ENCODE results near the gene KIF1C. TPM values are rescaled to one million over a fixed set of nuclear protein-coding genes. Genes with fewer than 3 reads are reported as not detected.

The KIF1C gene
- total RNA-seq, 1 experiment from 2014 or later, result 121 TPM

DNA sequence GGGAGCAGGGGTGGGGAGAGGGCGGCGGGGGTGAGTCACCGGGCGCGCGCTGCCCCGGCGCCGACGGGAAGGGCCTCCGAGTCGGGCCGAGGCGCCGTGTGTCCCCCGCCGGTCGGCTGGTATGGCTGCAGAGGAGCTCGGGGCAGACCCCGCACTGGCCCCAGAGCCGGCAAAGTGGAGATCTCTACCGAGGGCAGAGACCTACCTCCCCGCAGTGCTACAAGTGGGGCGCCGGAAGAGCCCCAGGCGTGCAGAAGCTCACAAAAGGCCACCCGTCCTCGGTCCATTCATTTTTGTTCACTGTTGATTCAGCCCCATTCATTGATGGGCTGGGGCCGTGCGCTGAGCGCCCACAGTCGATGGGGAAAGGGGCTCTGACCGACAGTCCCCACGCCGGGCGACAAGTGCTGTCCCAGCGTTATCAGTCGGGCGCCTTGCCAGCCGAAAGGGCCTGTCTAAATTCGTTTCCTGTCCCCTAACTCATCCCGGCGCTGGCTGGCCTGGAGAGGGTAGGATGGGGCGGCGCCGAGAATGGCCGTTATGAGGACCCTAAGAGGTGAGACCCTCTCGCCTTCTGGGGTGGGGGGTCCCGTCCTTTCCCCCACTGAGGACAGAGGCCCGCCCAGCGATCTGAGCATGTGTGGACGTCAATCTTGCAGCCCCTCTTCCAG lies 47.5 kb upstream of the KIF1C start:
- Histone ChIP-seq H2AFZ (ENCODE audit: low read depth, low read length, poor library complexity, severe bottlenecking) (no peak overlapping the region), H3K27me3 (ENCODE audit: insufficient read depth, low read length) (no peaks in the 10 kb centered on the region), H3K9me3 (ENCODE audit: control insufficient read depth in 1 of 2, insufficient read depth in 1 of 2, low read depth in 1 of 2, low read length in 2 of 2) (no peaks in the 10 kb centered on the region), H3K9ac (ENCODE audit: low read length) (peak overlapping the region; percentile 97), H3K4me1 (ENCODE audit: control insufficient read depth in 1 of 2, insufficient read depth in 2 of 2, low read length in 2 of 2) (peaks cover 29 to 63% of the 10 kb centered on the region in 2 experiments), H3K36me3 (ENCODE audit: control insufficient read depth in 1 of 2, insufficient read depth in 2 of 2, low read length in 2 of 2) (peaks cover 4 to 15% of the 10 kb centered on the region in 2 experiments; a peak in 2 of 4 replicates), H4K20me1 (ENCODE audit: insufficient read depth) (peaks cover 12% of the 10 kb centered on the region; the same call in 1 of the 2 replicates), H3K4me2 (ENCODE audit: low read length) (peak overlapping the region; percentile 100), H3K79me2 (ENCODE audit: insufficient read depth, low read length) (peaks cover 43% of the 10 kb centered on the region), H3K4me3 (replicated peaks in 1 of 2; ENCODE audit: low read depth in 1 of 2, low read length in 2 of 2) (peak overlapping the region; percentile 96 to 97), H3K9me2 (ENCODE audit: insufficient read depth) (no peaks in the 10 kb centered on the region), H3K27ac (ENCODE audit: low read depth, low read length) (peak overlapping the region; percentile 99)
- intact Hi-C loops (cut with micrococcal nuclease), result loop anchor here (1.0 kb wide), 1 partner anchor 17 kb away; the partner anchor contains the start of gene SPAG7
- DNase-seq (ENCODE audit: low read depth, low spot score), result no peak
- BruUV-seq (replicated peaks), result TSS peak; percentile 81
- TF ChIP-seq CEBPB (IDR thresholded peaks at IDR 0.05; ENCODE audit: low read depth), result no peak
- peak; percentile 13 for TF ChIP-seq POLR2A (IDR thresholded peaks at IDR 0.05; ENCODE audit: borderline replicate concordance, extremely low read depth, insufficient read depth, insufficient read length)
- peak; percentile 54; the same call in 1 of the 2 replicates for TF ChIP-seq ZFX (IDR thresholded peaks at IDR 0.05)
- TF ChIP-seq SP1 (IDR thresholded peaks at IDR 0.05; ENCODE audit: low read depth), result no peak
- peak; percentile 41 for TF ChIP-seq POLR2AphosphoS5 (IDR thresholded peaks at IDR 0.05; ENCODE audit: low read depth, low read length)
- POLR2A ChIA-PET, result interaction anchor here (3.0 kb wide), 1 partner anchor 17 kb away, joined by 22 read pairs; the partner anchor contains the start of gene SPAG7
- RAD21 ChIA-PET (ENCODE audit: low non-redundant PET in 1 of 2, low total read pairs in 2 of 2, uncharacterized antibody in 2 of 2, unreplicated experiment in 2 of 2), result no interaction called here
- CTCF ChIA-PET, result no interaction called here
- peak; percentile 0; the same call in 1 of the 2 replicates for ATAC-seq

DNA sequence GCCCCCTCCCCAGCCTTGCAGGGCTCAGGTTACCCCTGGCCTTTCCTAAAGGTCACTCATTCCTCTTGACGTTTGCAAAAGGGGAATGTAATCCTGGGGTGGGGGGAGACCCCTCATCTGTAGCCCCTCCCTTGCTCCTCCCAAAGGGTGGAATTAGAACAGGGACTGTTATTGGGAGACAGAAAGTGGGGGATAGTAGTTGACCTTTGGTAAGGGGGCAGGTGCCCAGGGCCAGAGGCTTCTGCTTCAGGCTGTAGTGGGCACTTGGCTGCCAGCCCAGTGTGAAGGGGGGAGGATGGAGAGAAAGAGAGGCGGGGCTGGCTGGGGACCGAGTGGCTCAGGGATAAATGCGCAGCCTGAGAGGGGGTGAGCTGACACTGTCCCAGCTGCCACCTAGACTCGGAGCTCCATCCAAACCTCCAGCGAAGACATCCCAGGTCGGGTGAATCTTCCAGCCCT lies 47.0 kb upstream of the KIF1C start, which contains the start of gene ENO3:
TSS of gene ENO3 (plus strand) at position 374 of the 459 bp plus-strand sequence. CDS start 711 bp downstream, outside the sequence.
- H2AFZ ChIP-seq (ENCODE audit: low read depth, low read length, poor library complexity, severe bottlenecking), result no peak within 1 kb of the TSS
- TF ChIP-seq POLR2A (IDR thresholded peaks at IDR 0.05; ENCODE audit: borderline replicate concordance, extremely low read depth, insufficient read depth, insufficient read length) (no peak), TCF7L2 (IDR thresholded peaks at IDR 0.05; ENCODE audit: borderline replicate concordance, extremely low read depth, insufficient read depth, insufficient read length) (no peak), POLR2AphosphoS5 (IDR thresholded peaks at IDR 0.05; ENCODE audit: low read depth, low read length) (no peak), CEBPB (IDR thresholded peaks at IDR 0.05; ENCODE audit: low read depth) (no peak), ELF1 (IDR thresholded peaks at IDR 0.05; ENCODE audit: borderline replicate concordance, low read depth) (no peak), SRF (IDR thresholded peaks at IDR 0.05; ENCODE audit: low read depth) (no peak), YY1 (IDR thresholded peaks at IDR 0.05; ENCODE audit: extremely low read depth, insufficient replicate concordance, low read depth, low read length) (no peak), SIN3A (IDR thresholded peaks at IDR 0.05; ENCODE audit: low read depth) (no peak), EZH2 (IDR thresholded peaks at IDR 0.05) (no peak), EGR1 (IDR thresholded peaks at IDR 0.05; ENCODE audit: low read depth) (no peak)
- TF ChIP-seq, protein P1, sequence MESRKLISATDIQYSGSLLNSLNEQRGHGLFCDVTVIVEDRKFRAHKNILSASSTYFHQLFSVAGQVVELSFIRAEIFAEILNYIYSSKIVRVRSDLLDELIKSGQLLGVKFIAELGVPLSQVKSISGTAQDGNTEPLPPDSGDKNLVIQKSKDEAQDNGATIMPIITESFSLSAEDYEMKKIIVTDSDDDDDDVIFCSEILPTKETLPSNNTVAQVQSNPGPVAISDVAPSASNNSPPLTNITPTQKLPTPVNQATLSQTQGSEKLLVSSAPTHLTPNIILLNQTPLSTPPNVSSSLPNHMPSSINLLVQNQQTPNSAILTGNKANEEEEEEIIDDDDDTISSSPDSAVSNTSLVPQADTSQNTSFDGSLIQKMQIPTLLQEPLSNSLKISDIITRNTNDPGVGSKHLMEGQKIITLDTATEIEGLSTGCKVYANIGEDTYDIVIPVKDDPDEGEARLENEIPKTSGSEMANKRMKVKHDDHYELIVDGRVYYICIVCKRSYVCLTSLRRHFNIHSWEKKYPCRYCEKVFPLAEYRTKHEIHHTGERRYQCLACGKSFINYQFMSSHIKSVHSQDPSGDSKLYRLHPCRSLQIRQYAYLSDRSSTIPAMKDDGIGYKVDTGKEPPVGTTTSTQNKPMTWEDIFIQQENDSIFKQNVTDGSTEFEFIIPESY (IDR thresholded peaks at IDR 0.05; ENCODE audit: extremely low read depth, insufficient replicate concordance, low read length), result no peak
- TF ChIP-seq, protein P2, sequence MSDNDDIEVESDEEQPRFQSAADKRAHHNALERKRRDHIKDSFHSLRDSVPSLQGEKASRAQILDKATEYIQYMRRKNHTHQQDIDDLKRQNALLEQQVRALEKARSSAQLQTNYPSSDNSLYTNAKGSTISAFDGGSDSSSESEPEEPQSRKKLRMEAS (IDR thresholded peaks at IDR 0.05), result no peak
- intact Hi-C loops (cut with micrococcal nuclease), result loop anchor here (1.0 kb wide), 1 partner anchor 17 kb away; the partner anchor contains the start of gene SPAG7
- no peak for ATAC-seq
- H3K79me2 ChIP-seq (ENCODE audit: insufficient read depth, low read length), result peaks cover 38% of the 10 kb centered on the region
- POLR2A ChIA-PET, result interaction anchor here (1.7 to 3.0 kb wide), 2 partner anchors 11 to 16 kb away, joined by 8 to 22 read pairs; partner anchors contain the start of genes RNF167, SLC25A11 and SPAG7
- H3K36me3 ChIP-seq (ENCODE audit: control insufficient read depth in 1 of 2, insufficient read depth in 2 of 2, low read length in 2 of 2), result peaks cover 4 to 15% of the 10 kb centered on the region in 2 experiments; a peak in 2 of 4 replicates
- H4K20me1 ChIP-seq (ENCODE audit: insufficient read depth), result peaks cover 12% of the 10 kb centered on the region; the same call in 1 of the 2 replicates
- no peaks in the 10 kb centered on the region for H3K9me3 ChIP-seq (ENCODE audit: control insufficient read depth in 1 of 2, insufficient read depth in 1 of 2, low read depth in 1 of 2, low read length in 2 of 2)
- no peak for DNase-seq (ENCODE audit: low read depth, low spot score)
- CTCF ChIA-PET, result no interaction called here
- peak within 1 kb of the TSS; percentile 100 for H3K4me2 ChIP-seq (ENCODE audit: low read length)
- no TSS peak for BruUV-seq (replicated peaks)
- H3K4me1 ChIP-seq (ENCODE audit: control insufficient read depth in 1 of 2, insufficient read depth in 2 of 2, low read length in 2 of 2), result peaks cover 23 to 57% of the 10 kb centered on the region in 2 experiments
- H3K4me3 ChIP-seq (replicated peaks in 1 of 2; ENCODE audit: low read depth in 1 of 2, low read length in 2 of 2), result peak within 1 kb of the TSS; percentile 96 to 97
- RAD21 ChIA-PET (ENCODE audit: low non-redundant PET in 1 of 2, low total read pairs in 2 of 2, uncharacterized antibody in 2 of 2, unreplicated experiment in 2 of 2), result no interaction called here
- no peaks in the 10 kb centered on the region for H3K27me3 ChIP-seq (ENCODE audit: insufficient read depth, low read length)
- H3K9ac ChIP-seq (ENCODE audit: low read length), result peak within 1 kb of the TSS; percentile 97
- no peaks in the 10 kb centered on the region for H3K9me2 ChIP-seq (ENCODE audit: insufficient read depth)
- peak within 1 kb of the TSS; percentile 99 for H3K27ac ChIP-seq (ENCODE audit: low read depth, low read length)
